A549 treated with AZD9567 at 1 μM for 4 hours (cell line): ENCODE results near the gene FCGR3B. TPM values are rescaled to one million over a fixed set of nuclear protein-coding genes. Genes with fewer than 3 reads are reported as not detected.

Source experiments
- total RNA-seq: library from RNA; stranded (reverse); fragments of 200-300 nt; extraction: Qiagen RNA extraction; gene quantifications from 5 replicates; pipeline ENCODE4 v1.2.3, GENCODE V29; 2022; ENCODE audit not compliant: insufficient read depth

Gene FCGR3B
- total RNA-seq = not detected in 5 replicates

GRCh38 chr1:161631076-161631475 is at the start of gene FCGR3B:
Gene FCGR3B, minus strand, starts transcription at chr1:161631176. Its CDS starts 82 bp downstream, at chr1:161631094.

GRCh38 chr1:161662684-161663339 is 31.8 kb upstream of the FCGR3B start, which contains the start of gene FCGR2B:
Gene FCGR2B, plus strand, starts transcription at chr1:161663143. Its CDS starts 99 bp downstream, at chr1:161663242.

Other genes starting within 250 kb of the FCGR3B start
- gene FCGR2A, start 125.7 kb downstream of the FCGR3B start, total RNA-seq = not detected in 5 replicates
- gene HSPA6, start 106.6 kb downstream of the FCGR3B start, total RNA-seq = 1.1 to 7.6 TPM (median 1.7 TPM) in 5 replicates
- gene FCGR3A, start 81.4 kb downstream of the FCGR3B start, total RNA-seq = not detected in 5 replicates
- gene FCGR2B, start 32.0 kb upstream of the FCGR3B start, total RNA-seq = not detected in 5 replicates
- gene FCRLA, start 76.1 kb upstream of the FCGR3B start, total RNA-seq = 0.05 to 2.9 TPM in 2 of 5 replicates, not detected in the others
- 1.2 to 1.8 TPM (median 1.6 TPM) in 4 of 5 replicates, not detected in the other for gene FCRLB, start 90.4 kb upstream of the FCGR3B start, total RNA-seq
- gene DUSP12, start 118.6 kb upstream of the FCGR3B start, total RNA-seq = 46.6 to 72.7 TPM (median 48.4 TPM) in 5 replicates
- 12.3 to 21.4 TPM (median 13.5 TPM) in 5 replicates for gene ATF6, start 135.1 kb upstream of the FCGR3B start, total RNA-seq